ENCODE measurements around the gene ACTN3.

DNA sequence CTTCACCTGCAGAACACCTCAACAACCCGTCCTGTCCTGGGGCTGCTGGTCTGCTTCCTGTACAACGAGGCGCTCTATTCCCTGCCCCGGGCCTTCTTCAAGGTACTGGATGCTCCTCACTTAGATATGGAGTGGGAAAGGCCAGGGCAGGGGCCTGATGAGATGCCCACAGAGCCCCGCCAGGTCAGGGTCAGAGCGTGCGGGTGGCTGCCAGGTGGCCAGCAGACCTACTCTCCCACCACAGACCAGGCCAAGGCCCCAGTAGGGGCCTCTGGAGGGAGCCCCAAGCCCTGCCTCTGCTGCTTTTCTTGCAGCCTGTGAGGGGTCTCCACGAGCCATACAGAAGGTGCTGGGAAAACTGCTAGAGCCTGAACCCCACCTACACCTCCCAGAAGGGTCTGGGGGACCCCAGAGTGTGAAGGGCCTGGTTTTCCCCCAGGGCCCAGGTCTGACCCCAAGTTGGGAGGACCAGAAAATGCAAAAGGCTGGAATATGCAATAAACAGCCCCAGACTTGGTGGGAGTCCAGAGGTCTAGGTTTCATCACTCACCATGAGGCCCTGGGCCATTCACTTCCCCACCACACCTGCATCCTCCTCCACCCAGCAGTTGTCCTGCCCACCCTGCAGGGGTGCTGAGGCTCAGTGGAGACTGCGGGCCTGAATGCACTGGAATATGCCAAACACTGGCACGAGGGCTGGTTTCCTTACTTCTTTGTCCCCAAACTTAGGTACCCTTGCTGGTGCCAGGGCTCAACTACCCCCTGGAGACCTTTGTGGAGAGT lies 15.6 kb upstream of the ACTN3 start:
- no peak for TF ChIP-seq EZH2phosphoT487 (IDR thresholded peaks at IDR 0.05; ENCODE audit: insufficient read depth, low read depth)
- no peak for TF ChIP-seq EZH2 (IDR thresholded peaks at IDR 0.05; ENCODE audit: insufficient read depth, poor library complexity, severe bottlenecking)

Data from GM23248 (cell line).